Measurements from ENCODE around the gene SART3.

The SART3 gene

GRCh38 chr12:108511633-108512540, 49.1 kb downstream of the SART3 start:
- 36% methylated on average over 15 of the region's 15 CpGs for WGBS, 2 experiments
- no peaks in the 10 kb centered on the region for H3K9me3 ChIP-seq (ENCODE audit: control insufficient read depth, low read length)
- no peak overlapping the region for H3K27ac ChIP-seq (ENCODE audit: insufficient read depth, low read depth, low read length, poor library complexity, severe bottlenecking)

GRCh38 chr12:108510836-108511235, 50.1 kb downstream of the SART3 start:
- WGBS, 2 experiments = 97 to 98% methylated on average over 2 of the region's 2 CpGs
- H3K4me1 ChIP-seq (ENCODE audit: control insufficient read depth, insufficient read depth, low read length) = peaks cover 1% of the 10 kb centered on the region
- H3K27ac ChIP-seq (ENCODE audit: insufficient read depth, low read depth, low read length, poor library complexity, severe bottlenecking) = no peak overlapping the region
- no peaks in the 10 kb centered on the region for H3K9me3 ChIP-seq (ENCODE audit: control insufficient read depth, low read length)
- H3K36me3 ChIP-seq (ENCODE audit: control insufficient read depth, insufficient read depth, low read length) = no peaks in the 10 kb centered on the region
- H3K4me3 ChIP-seq (ENCODE audit: insufficient read depth, low read depth, low read length) = no peak overlapping the region
- no peaks in the 10 kb centered on the region for H3K27me3 ChIP-seq (ENCODE audit: control insufficient read depth, insufficient read depth, low read length, poor library complexity, severe bottlenecking)

More at GRCh38 chr12:108511633-108512540, 49.1 kb downstream of the SART3 start:
- peaks cover 7% of the 10 kb centered on the region for H3K4me1 ChIP-seq (ENCODE audit: control insufficient read depth, insufficient read depth, low read length)
- H3K27me3 ChIP-seq (ENCODE audit: control insufficient read depth, insufficient read depth, low read length, poor library complexity, severe bottlenecking) = no peaks in the 10 kb centered on the region
- H3K36me3 ChIP-seq (ENCODE audit: control insufficient read depth, insufficient read depth, low read length) = no peaks in the 10 kb centered on the region
- no peak overlapping the region for H3K4me3 ChIP-seq (ENCODE audit: insufficient read depth, low read depth, low read length)

- 91% methylated on average over 1 of the region's 1 CpG; no CpG with 5 or more reads in 1 of the 2 experiments for WGBS, 2 experiments
- Histone ChIP-seq H3K9me3 (ENCODE audit: control insufficient read depth, low read length) (no peaks in the 10 kb centered on the region), H3K27me3 (ENCODE audit: control insufficient read depth, insufficient read depth, low read length, poor library complexity, severe bottlenecking) (no peaks in the 10 kb centered on the region), H3K27ac (ENCODE audit: insufficient read depth, low read depth, low read length, poor library complexity, severe bottlenecking) (no peak overlapping the region), H3K4me1 (ENCODE audit: control insufficient read depth, insufficient read depth, low read length) (no peaks in the 10 kb centered on the region), H3K4me3 (ENCODE audit: insufficient read depth, low read depth, low read length) (no peak overlapping the region), H3K36me3 (ENCODE audit: control insufficient read depth, insufficient read depth, low read length) (no peaks in the 10 kb centered on the region)
Observed at GRCh38 chr12:108509806-108510205, 51.2 kb downstream of the SART3 start.

GRCh38 chr12:108507971-108508642, 52.9 kb downstream of the SART3 start:
- no peaks in the 10 kb centered on the region for H3K27me3 ChIP-seq (ENCODE audit: control insufficient read depth, insufficient read depth, low read length, poor library complexity, severe bottlenecking)
- H3K4me3 ChIP-seq (ENCODE audit: insufficient read depth, low read depth, low read length) = no peak overlapping the region
- no peaks in the 10 kb centered on the region for H3K4me1 ChIP-seq (ENCODE audit: control insufficient read depth, insufficient read depth, low read length)
- no peak overlapping the region for H3K27ac ChIP-seq (ENCODE audit: insufficient read depth, low read depth, low read length, poor library complexity, severe bottlenecking)
- no peaks in the 10 kb centered on the region for H3K36me3 ChIP-seq (ENCODE audit: control insufficient read depth, insufficient read depth, low read length)
- H3K9me3 ChIP-seq (ENCODE audit: control insufficient read depth, low read length) = no peaks in the 10 kb centered on the region
- 92 to 95% methylated on average over 3 of the region's 3 CpGs for WGBS, 2 experiments

GRCh38 chr12:108505129-108505528, 55.8 kb downstream of the SART3 start:
- Histone ChIP-seq H3K27me3 (ENCODE audit: control insufficient read depth, insufficient read depth, low read length, poor library complexity, severe bottlenecking) (no peaks in the 10 kb centered on the region), H3K36me3 (ENCODE audit: control insufficient read depth, insufficient read depth, low read length) (no peaks in the 10 kb centered on the region), H3K4me3 (ENCODE audit: insufficient read depth, low read depth, low read length) (no peak overlapping the region), H3K9me3 (ENCODE audit: control insufficient read depth, low read length) (no peaks in the 10 kb centered on the region), H3K27ac (ENCODE audit: insufficient read depth, low read depth, low read length, poor library complexity, severe bottlenecking) (no peak overlapping the region), H3K4me1 (ENCODE audit: control insufficient read depth, insufficient read depth, low read length) (no peaks in the 10 kb centered on the region)
- 91 to 92% methylated on average over 7 of the region's 7 CpGs for WGBS, 2 experiments

- Histone ChIP-seq H3K36me3 (ENCODE audit: control insufficient read depth, insufficient read depth, low read length) (no peaks in the 10 kb centered on the region), H3K27me3 (ENCODE audit: control insufficient read depth, insufficient read depth, low read length, poor library complexity, severe bottlenecking) (no peaks in the 10 kb centered on the region), H3K4me3 (ENCODE audit: insufficient read depth, low read depth, low read length) (no peak overlapping the region), H3K4me1 (ENCODE audit: control insufficient read depth, insufficient read depth, low read length) (no peaks in the 10 kb centered on the region), H3K27ac (ENCODE audit: insufficient read depth, low read depth, low read length, poor library complexity, severe bottlenecking) (no peak overlapping the region), H3K9me3 (ENCODE audit: control insufficient read depth, low read length) (no peaks in the 10 kb centered on the region)
- 84 to 92% methylated on average over 2 of the region's 2 CpGs for WGBS, 2 experiments
Observed at GRCh38 chr12:108502922-108503321, 58.1 kb downstream of the SART3 start.

GRCh38 chr12:108498136-108498535, 62.8 kb downstream of the SART3 start:
- WGBS, 2 experiments = 83 to 86% methylated on average over 11 of the region's 11 CpGs
- Histone ChIP-seq H3K4me3 (ENCODE audit: insufficient read depth, low read depth, low read length) (no peak overlapping the region), H3K27me3 (ENCODE audit: control insufficient read depth, insufficient read depth, low read length, poor library complexity, severe bottlenecking) (no peaks in the 10 kb centered on the region), H3K36me3 (ENCODE audit: control insufficient read depth, insufficient read depth, low read length) (no peaks in the 10 kb centered on the region), H3K9me3 (ENCODE audit: control insufficient read depth, low read length) (no peaks in the 10 kb centered on the region), H3K4me1 (ENCODE audit: control insufficient read depth, insufficient read depth, low read length) (no peaks in the 10 kb centered on the region), H3K27ac (ENCODE audit: insufficient read depth, low read depth, low read length, poor library complexity, severe bottlenecking) (no peak overlapping the region)

- Histone ChIP-seq H3K4me1 (ENCODE audit: control insufficient read depth, insufficient read depth, low read length) (no peaks in the 10 kb centered on the region), H3K4me3 (ENCODE audit: insufficient read depth, low read depth, low read length) (no peak overlapping the region), H3K27ac (ENCODE audit: insufficient read depth, low read depth, low read length, poor library complexity, severe bottlenecking) (no peak overlapping the region), H3K36me3 (ENCODE audit: control insufficient read depth, insufficient read depth, low read length) (no peaks in the 10 kb centered on the region), H3K9me3 (ENCODE audit: control insufficient read depth, low read length) (no peaks in the 10 kb centered on the region), H3K27me3 (ENCODE audit: control insufficient read depth, insufficient read depth, low read length, poor library complexity, severe bottlenecking) (no peaks in the 10 kb centered on the region)
- WGBS, 2 experiments = 91 to 92% methylated on average over 11 of the region's 11 CpGs
Observed at GRCh38 chr12:108495823-108496579, 65.0 kb downstream of the SART3 start.

- no peaks in the 10 kb centered on the region for H3K4me1 ChIP-seq (ENCODE audit: control insufficient read depth, insufficient read depth, low read length)
- no peaks in the 10 kb centered on the region for H3K9me3 ChIP-seq (ENCODE audit: control insufficient read depth, low read length)
- no peaks in the 10 kb centered on the region for H3K27me3 ChIP-seq (ENCODE audit: control insufficient read depth, insufficient read depth, low read length, poor library complexity, severe bottlenecking)
- no peak overlapping the region for H3K4me3 ChIP-seq (ENCODE audit: insufficient read depth, low read depth, low read length)
- H3K36me3 ChIP-seq (ENCODE audit: control insufficient read depth, insufficient read depth, low read length) = no peaks in the 10 kb centered on the region
- 80 to 88% methylated on average over 1 of the region's 1 CpG for WGBS, 2 experiments
- no peak overlapping the region for H3K27ac ChIP-seq (ENCODE audit: insufficient read depth, low read depth, low read length, poor library complexity, severe bottlenecking)
Observed at GRCh38 chr12:108495054-108495453, 65.9 kb downstream of the SART3 start.

GRCh38 chr12:108491256-108491655, 69.7 kb downstream of the SART3 start:
- no peaks in the 10 kb centered on the region for H3K36me3 ChIP-seq (ENCODE audit: control insufficient read depth, insufficient read depth, low read length)
- no peak overlapping the region for H3K4me3 ChIP-seq (ENCODE audit: insufficient read depth, low read depth, low read length)
- no peaks in the 10 kb centered on the region for H3K27me3 ChIP-seq (ENCODE audit: control insufficient read depth, insufficient read depth, low read length, poor library complexity, severe bottlenecking)
- H3K4me1 ChIP-seq (ENCODE audit: control insufficient read depth, insufficient read depth, low read length) = no peaks in the 10 kb centered on the region
- no peaks in the 10 kb centered on the region for H3K9me3 ChIP-seq (ENCODE audit: control insufficient read depth, low read length)
- 91 to 94% methylated on average over 2 of the region's 2 CpGs for WGBS, 2 experiments
- H3K27ac ChIP-seq (ENCODE audit: insufficient read depth, low read depth, low read length, poor library complexity, severe bottlenecking) = no peak overlapping the region

Measured in ectodermal cell (in vitro differentiated cells).